Natural killer cell (primary cell): ENCODE results near the gene THSD8. TPM values are rescaled to one million over a fixed set of nuclear protein-coding genes. Genes with fewer than 3 reads are reported as not detected.

ENCODE experiments used
- ATAC-seq, 3 donors: fragments of 150-1000 bp in 2 of 3; fragments of 200-7000 bp in 1 of 3; cut with Tn5 transposase; 1 replicate in 1 of 3; 2 replicates in 2 of 3; pipeline ENCODE4 v1.10.0; 2021; ENCODE audit warnings: mild to moderate bottlenecking in 2 of 3, moderate library complexity in 2 of 3
- DNase-seq, 2 donors: peaks; one replicate each; pipeline versions ENCODE4 v3.0.0 to v3.0.0-alpha.2; 2013 to 2021; ENCODE audit warnings: mixed read lengths in 1 of 2
- H3K27ac ChIP-seq: one replicate; pipeline ENCODE4 v1.5.1; 2013; ENCODE audit warnings: mild to moderate bottlenecking, low read length
- H3K27me3 ChIP-seq: one replicate; pipeline ENCODE4 v1.6.1; 2013; ENCODE audit warnings: low read length; ENCODE audit not compliant: control insufficient read depth, insufficient read depth
- H3K36me3 ChIP-seq: one replicate; pipeline ENCODE4 v1.6.1; 2013; ENCODE audit warnings: low read length; ENCODE audit not compliant: control insufficient read depth, insufficient read depth
- H3K4me1 ChIP-seq: one replicate; pipeline ENCODE4 v1.6.1; 2013; ENCODE audit warnings: low read length; ENCODE audit not compliant: control insufficient read depth, insufficient read depth
- H3K4me3 ChIP-seq: one replicate; pipeline ENCODE4 v1.5.1; 2013; ENCODE audit warnings: low read length
- H3K9me3 ChIP-seq: one replicate; pipeline ENCODE4 v1.6.1; 2013; ENCODE audit warnings: low read length; ENCODE audit not compliant: control insufficient read depth, insufficient read depth
- H3K27ac Mint-ChIP-seq, 2 donors: one replicate each; pipeline ENCODE4 v1.8.0; 2022; ENCODE audit warnings: mild to moderate bottlenecking in 2 of 2, mixed read lengths in 2 of 2, moderate library complexity in 1 of 2
- H3K27me3 Mint-ChIP-seq, 2 donors: one replicate each; pipeline ENCODE4 v1.8.0; 2022; ENCODE audit warnings: low read depth in 2 of 2, mixed read lengths in 2 of 2
- H3K36me3 Mint-ChIP-seq: one replicate; pipeline ENCODE4 v1.8.0; 2022; ENCODE audit warnings: mixed read lengths
- H3K4me1 Mint-ChIP-seq, 2 donors: one replicate each; pipeline ENCODE4 v1.8.0; 2022; ENCODE audit warnings: mixed read lengths in 2 of 2
- H3K4me3 Mint-ChIP-seq: one replicate; pipeline ENCODE4 v1.8.0; 2022; ENCODE audit warnings: mild to moderate bottlenecking, moderate library complexity, mixed read lengths
- H3K9me3 Mint-ChIP-seq, 2 donors: one replicate each; pipeline ENCODE4 v1.8.0; 2022; ENCODE audit warnings: mixed read lengths in 2 of 2
- CTCF ChIP-seq: fragments of 200-600 bp; IDR thresholded peaks from one replicate; pipeline ENCODE4 v1.8.0; 2022; ENCODE audit warnings: antibody characterized with exemption
- WGBS: methylation state at CpG from one replicate; pipeline ENCODE4 v1.1.7; 2013; ENCODE audit warnings: missing lambda C conversion rate; ENCODE audit not compliant: insufficient coverage; 5-methylcytosine and 5-hydroxymethylcytosine counted together
- intact Hi-C: fragments of 100-400 bp; cut with micrococcal nuclease; formaldehyde crosslinking; loops from one replicate; pipeline ENCODE4 v1.14.2; 2022
- total RNA-seq, 4 donors: library from RNA; stranded (reverse); fragments of 120-200 nt in 1 of 4; gene quantifications; one replicate each; pipeline versions ENCODE4 v1.2.3 to v1.2.4, GENCODE V29; 2013 to 2022

THSD8 gene
- total RNA-seq, 3 donors from 2014 or later (not counting 1 experiment from before 2014, with no cell fraction given), result 1.7 to 2.8 (median 2.2) TPM

- H3K9me3 Mint-ChIP-seq, result no peaks in the 10 kb centered on the region
- WGBS, result 19% methylated on average over 38 of the region's 38 CpGs
- peaks cover 34% of the 10 kb centered on the region for H3K4me1 ChIP-seq
- H3K27ac ChIP-seq, result no peak overlapping the region
- H3K36me3 Mint-ChIP-seq, result no peaks in the 10 kb centered on the region
- no peak overlapping the region for H3K27ac Mint-ChIP-seq
- peaks cover 6% of the 10 kb centered on the region for H3K27me3 ChIP-seq
- peak overlapping the region; percentile 90 for H3K4me3 ChIP-seq
- peak in 1 of 3 donors; percentile 4 for ATAC-seq
- TF ChIP-seq CTCF, result no peak
- H3K4me1 Mint-ChIP-seq, result peaks cover 22 to 29% of the 10 kb centered on the region in 2 donors
- H3K9me3 ChIP-seq, result no peaks in the 10 kb centered on the region
- H3K4me3 Mint-ChIP-seq, result peak overlapping the region; percentile 88
- no peaks in the 10 kb centered on the region for H3K36me3 ChIP-seq
- DNase-seq, result peak in 1 of 2 donors; percentile 32
- intact Hi-C loops, result no loop called here
- peaks cover 0 to 12% of the 10 kb centered on the region in 2 donors for H3K27me3 Mint-ChIP-seq
Observed at GRCh38 chr19:12800923-12801465, 875 bp upstream of the THSD8 start.

GRCh38 chr19:12802267-12803106 lies 618 bp downstream of the THSD8 start:
- WGBS, result 56% methylated on average over 22 of the region's 22 CpGs
- peaks cover 26 to 35% of the 10 kb centered on the region in 2 donors for H3K4me1 Mint-ChIP-seq
- peaks cover 0 to 12% of the 10 kb centered on the region in 2 donors for H3K27me3 Mint-ChIP-seq
- intact Hi-C loops, result no loop called here
- DNase-seq (no peak), ATAC-seq (no peak)
- H3K9me3 Mint-ChIP-seq, result no peaks in the 10 kb centered on the region
- H3K36me3 Mint-ChIP-seq, result no peaks in the 10 kb centered on the region
- TF ChIP-seq CTCF, result no peak
- Histone ChIP-seq H3K27ac (no peak overlapping the region), H3K4me1 (peaks cover 41% of the 10 kb centered on the region), H3K27me3 (peaks cover 6% of the 10 kb centered on the region), H3K36me3 (no peaks in the 10 kb centered on the region), H3K9me3 (no peaks in the 10 kb centered on the region), H3K4me3 (peak overlapping the region; percentile 90)
- H3K27ac Mint-ChIP-seq, result no peak overlapping the region
- H3K4me3 Mint-ChIP-seq, result peak overlapping the region; percentile 88

- H3K4me1 ChIP-seq, result peaks cover 41% of the 10 kb centered on the region
- DNase-seq (no peak), ATAC-seq (no peak)
- Mint-ChIP-seq H3K36me3 (no peaks in the 10 kb centered on the region), H3K27ac (no peak overlapping the region), H3K4me1 (peaks cover 26 to 35% of the 10 kb centered on the region in 2 donors), H3K9me3 (no peaks in the 10 kb centered on the region), H3K4me3 (no peak overlapping the region), H3K27me3 (peaks cover 0 to 12% of the 10 kb centered on the region in 2 donors)
- no peak overlapping the region for H3K27ac ChIP-seq
- intact Hi-C loops, result no loop called here
- peaks cover 5% of the 10 kb centered on the region for H3K36me3 ChIP-seq
- H3K9me3 ChIP-seq, result no peaks in the 10 kb centered on the region
- 94% methylated on average over 26 of the region's 26 CpGs for WGBS
- no peak overlapping the region for H3K4me3 ChIP-seq
- no peak for TF ChIP-seq CTCF
- peaks cover 6% of the 10 kb centered on the region for H3K27me3 ChIP-seq
Observed at GRCh38 chr19:12804051-12804450, 2.2 kb downstream of the THSD8 start.
